ENCODE results near the gene GCGR. TPM values are rescaled to one million over a fixed set of nuclear protein-coding genes. Genes with fewer than 3 reads are reported as not detected.

Gene GCGR
- polyA plus RNA-seq (2013): 0.04 and 0.07 TPM in 2 replicates

DNA sequence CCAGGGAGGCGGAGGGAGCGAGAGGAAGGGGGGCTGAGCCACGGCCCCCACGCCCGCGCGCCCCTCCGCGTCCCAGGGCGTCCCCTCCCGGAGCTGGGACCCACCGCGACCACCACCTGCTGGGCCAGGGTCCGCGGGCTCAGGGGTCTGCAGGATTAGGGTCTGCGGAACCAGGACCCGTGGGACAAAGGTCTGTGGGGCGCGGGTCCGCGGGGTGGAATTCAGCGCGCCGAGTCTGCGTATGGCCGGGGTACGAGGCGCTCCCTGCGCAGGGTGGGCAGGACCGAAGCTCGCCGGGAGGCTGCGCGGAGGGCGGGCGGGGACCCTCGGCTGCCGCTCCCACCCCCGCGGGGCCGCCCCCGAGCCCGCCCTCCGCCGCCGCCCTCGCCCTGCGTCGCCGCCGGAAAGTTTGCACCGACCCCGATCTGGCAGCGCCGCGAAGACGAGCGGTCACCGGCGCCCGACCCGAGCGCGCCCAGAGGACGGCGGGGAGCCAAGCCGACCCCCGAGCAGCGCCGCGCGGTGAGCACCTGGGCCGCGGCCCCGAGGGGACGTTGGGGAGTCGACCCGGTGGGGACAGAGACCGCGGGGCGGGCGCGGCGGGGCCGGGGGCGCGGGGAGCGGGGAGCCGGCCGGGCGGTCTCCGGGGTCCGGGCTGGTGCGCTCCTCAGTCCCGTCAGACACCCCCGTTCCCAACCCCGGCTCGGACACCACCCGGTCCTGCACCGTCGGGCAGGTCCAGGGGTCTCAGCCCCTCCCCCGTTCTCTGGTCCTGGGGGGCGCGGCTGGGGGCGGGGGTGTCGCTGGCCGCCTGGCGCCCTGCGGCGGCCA lies at the start of gene GCGR:
Gene GCGR (plus strand): TSS at position 423 of the 831 bp plus-strand sequence. CDS start 4,869 bp downstream, outside the sequence.
- no peak within 1 kb of the TSS for H2AK5ac ChIP-seq (ENCODE audit: low read length)
- H3K4me3 ChIP-seq (ENCODE audit: low read depth, low read length): no peak within 1 kb of the TSS
- WGBS (ENCODE audit: extremely low coverage, insufficient coverage, insufficient read length): no CpG with 5 or more reads among the region's 110 CpGs
- H4K8ac ChIP-seq (ENCODE audit: low read depth, low read length): no peak within 1 kb of the TSS
- no peaks in the 10 kb centered on the region for H3K79me1 ChIP-seq (ENCODE audit: low read length)
- peaks cover 54% of the 10 kb centered on the region for H3K27me3 ChIP-seq (ENCODE audit: insufficient read depth, low read length)
- no peak for DNase-seq
- no peak within 1 kb of the TSS for H2BK120ac ChIP-seq (ENCODE audit: insufficient read depth, low read length, poor library complexity)
- peaks cover 23% of the 10 kb centered on the region for H3K9me3 ChIP-seq (ENCODE audit: insufficient read depth, low read depth, low read length)
- H3K4me2 ChIP-seq (ENCODE audit: low read length): peak within 1 kb of the TSS; percentile 40
- no peaks in the 10 kb centered on the region for H3K79me2 ChIP-seq (ENCODE audit: control insufficient read depth, insufficient read depth, low read length, poor library complexity)
- no peak within 1 kb of the TSS for H3K27ac ChIP-seq (ENCODE audit: low read depth, low read length)
- no peak within 1 kb of the TSS for H4K91ac ChIP-seq (ENCODE audit: low read depth, low read length)
- no peak within 1 kb of the TSS for H3K14ac ChIP-seq (ENCODE audit: low read length)
- H2AFZ ChIP-seq (ENCODE audit: insufficient read depth, low read length, poor library complexity): no peak within 1 kb of the TSS
- no peak within 1 kb of the TSS for H4K12ac ChIP-seq (ENCODE audit: low read depth, low read length)
- no peak within 1 kb of the TSS for H3K23ac ChIP-seq (ENCODE audit: low read length)
- no peak within 1 kb of the TSS for H3K4ac ChIP-seq (ENCODE audit: low read depth, low read length)
- H3K36me3 ChIP-seq (ENCODE audit: control insufficient read depth in 1 of 2, insufficient read depth in 2 of 2, low read length in 2 of 2): no peaks in the 10 kb centered on the region
- H3K4me1 ChIP-seq (ENCODE audit: control insufficient read depth in 1 of 2, insufficient read depth in 2 of 2, low read length in 2 of 2): no peaks in the 10 kb centered on the region
- H2BK5ac ChIP-seq (ENCODE audit: low read depth, low read length, poor library complexity): no peak within 1 kb of the TSS
- H2BK12ac ChIP-seq (ENCODE audit: low read length): no peak within 1 kb of the TSS
- H3K18ac ChIP-seq (ENCODE audit: low read length): no peak within 1 kb of the TSS
- no peak within 1 kb of the TSS for H3K9ac ChIP-seq (ENCODE audit: low read length)

- H3K4me1 ChIP-seq (ENCODE audit: control insufficient read depth in 1 of 2, insufficient read depth in 2 of 2, low read length in 2 of 2): no peaks in the 10 kb centered on the region
- H3K27ac ChIP-seq (ENCODE audit: low read depth, low read length): no peak overlapping the region
- no peak overlapping the region for H4K8ac ChIP-seq (ENCODE audit: low read depth, low read length)
- H3K79me2 ChIP-seq (ENCODE audit: control insufficient read depth, insufficient read depth, low read length, poor library complexity): no peaks in the 10 kb centered on the region
- no peak overlapping the region for H3K9ac ChIP-seq (ENCODE audit: low read length)
- H2BK5ac ChIP-seq (ENCODE audit: low read depth, low read length, poor library complexity): no peak overlapping the region
- no peak overlapping the region for H4K91ac ChIP-seq (ENCODE audit: low read depth, low read length)
- no peak overlapping the region for H3K4ac ChIP-seq (ENCODE audit: low read depth, low read length)
- WGBS (ENCODE audit: extremely low coverage, insufficient coverage, insufficient read length): 100% methylated on average over 2 of the region's 8 CpGs
- H3K36me3 ChIP-seq (ENCODE audit: control insufficient read depth in 1 of 2, insufficient read depth in 2 of 2, low read length in 2 of 2): no peaks in the 10 kb centered on the region
- H2AK5ac ChIP-seq (ENCODE audit: low read length): no peak overlapping the region
- no peak overlapping the region for H3K18ac ChIP-seq (ENCODE audit: low read length)
- no peak overlapping the region for H2AFZ ChIP-seq (ENCODE audit: insufficient read depth, low read length, poor library complexity)
- peaks cover 11% of the 10 kb centered on the region for H3K9me3 ChIP-seq (ENCODE audit: insufficient read depth, low read depth, low read length)
- no peak for DNase-seq
- H3K4me3 ChIP-seq (ENCODE audit: low read depth, low read length): peak overlapping the region; percentile 58
- no peaks in the 10 kb centered on the region for H3K27me3 ChIP-seq (ENCODE audit: insufficient read depth, low read length)
- peak overlapping the region; percentile 50 for H3K23ac ChIP-seq (ENCODE audit: low read length)
- no peak overlapping the region for H2BK12ac ChIP-seq (ENCODE audit: low read length)
- no peak overlapping the region for H4K12ac ChIP-seq (ENCODE audit: low read depth, low read length)
- no peaks in the 10 kb centered on the region for H3K79me1 ChIP-seq (ENCODE audit: low read length)
- no peak overlapping the region for H2BK120ac ChIP-seq (ENCODE audit: insufficient read depth, low read length, poor library complexity)
- no peak overlapping the region for H3K14ac ChIP-seq (ENCODE audit: low read length)
- no peak overlapping the region for H3K4me2 ChIP-seq (ENCODE audit: low read length)
These were observed 11.0 kb upstream of the GCGR start for GRCh38 chr17:81792675-81793615.

DNA sequence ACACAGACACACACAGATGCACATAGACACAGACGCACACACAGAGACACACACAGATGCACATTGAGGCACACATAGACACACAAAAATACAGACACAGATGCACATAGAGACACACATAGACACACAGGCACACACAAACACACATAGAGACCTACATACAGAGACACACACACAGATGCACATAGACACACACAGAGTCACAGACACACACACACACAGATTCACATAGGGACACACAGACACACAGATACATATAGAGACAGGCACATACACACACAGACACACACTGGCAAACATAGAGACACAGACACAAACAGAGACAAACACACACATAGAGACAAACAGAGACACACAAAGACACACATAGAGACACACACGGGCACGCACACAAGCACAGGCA lies 9.9 kb upstream of the GCGR start:
- Histone ChIP-seq H3K9me3 (ENCODE audit: insufficient read depth, low read depth, low read length) (peaks cover 11% of the 10 kb centered on the region), H3K36me3 (ENCODE audit: control insufficient read depth in 1 of 2, insufficient read depth in 2 of 2, low read length in 2 of 2) (no peaks in the 10 kb centered on the region), H2AFZ (ENCODE audit: insufficient read depth, low read length, poor library complexity) (no peak overlapping the region), H2BK12ac (ENCODE audit: low read length) (no peak overlapping the region), H3K23ac (ENCODE audit: low read length) (peak overlapping the region; percentile 32), H3K27me3 (ENCODE audit: insufficient read depth, low read length) (no peaks in the 10 kb centered on the region), H2BK120ac (ENCODE audit: insufficient read depth, low read length, poor library complexity) (no peak overlapping the region), H2BK5ac (ENCODE audit: low read depth, low read length, poor library complexity) (no peak overlapping the region), H3K9ac (ENCODE audit: low read length) (no peak overlapping the region), H3K79me1 (ENCODE audit: low read length) (no peaks in the 10 kb centered on the region), H3K4me3 (ENCODE audit: low read depth, low read length) (peak overlapping the region; percentile 38), H3K18ac (ENCODE audit: low read length) (no peak overlapping the region), H4K8ac (ENCODE audit: low read depth, low read length) (no peak overlapping the region), H3K14ac (ENCODE audit: low read length) (no peak overlapping the region), H3K27ac (ENCODE audit: low read depth, low read length) (no peak overlapping the region), H3K79me2 (ENCODE audit: control insufficient read depth, insufficient read depth, low read length, poor library complexity) (no peaks in the 10 kb centered on the region), H4K12ac (ENCODE audit: low read depth, low read length) (no peak overlapping the region), H2AK5ac (ENCODE audit: low read length) (no peak overlapping the region), H3K4ac (ENCODE audit: low read depth, low read length) (no peak overlapping the region), H4K91ac (ENCODE audit: low read depth, low read length) (no peak overlapping the region), H3K4me1 (ENCODE audit: control insufficient read depth in 1 of 2, insufficient read depth in 2 of 2, low read length in 2 of 2) (no peaks in the 10 kb centered on the region), H3K4me2 (ENCODE audit: low read length) (no peak overlapping the region)
- no CpG with 5 or more reads among the region's 3 CpGs for WGBS (ENCODE audit: extremely low coverage, insufficient coverage, insufficient read length)
- DNase-seq: no peak

DNA sequence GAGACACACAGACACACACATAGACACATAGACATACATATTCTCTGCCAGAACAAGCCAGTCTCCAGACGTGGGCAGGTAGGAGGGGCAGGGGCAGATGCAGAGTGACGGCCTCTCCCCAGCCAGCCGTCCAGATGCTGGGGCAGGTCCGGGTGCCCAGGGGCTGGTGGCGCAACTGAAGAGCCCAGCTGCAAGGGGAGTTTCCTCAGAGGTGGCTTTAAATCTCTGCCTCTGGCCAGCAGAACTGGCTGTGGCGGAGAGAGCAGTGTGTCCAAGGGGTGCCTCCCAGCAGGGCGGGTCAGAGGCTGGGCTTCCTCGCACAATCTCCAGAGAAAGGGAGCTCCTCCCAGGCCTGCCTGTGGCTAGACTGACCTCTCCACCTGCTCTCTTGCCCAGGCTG lies 9.4 kb upstream of the GCGR start:
- no peak overlapping the region for H3K4me3 ChIP-seq (ENCODE audit: low read depth, low read length)
- no peaks in the 10 kb centered on the region for H3K27me3 ChIP-seq (ENCODE audit: insufficient read depth, low read length)
- H3K18ac ChIP-seq (ENCODE audit: low read length): no peak overlapping the region
- H3K14ac ChIP-seq (ENCODE audit: low read length): no peak overlapping the region
- H3K27ac ChIP-seq (ENCODE audit: low read depth, low read length): no peak overlapping the region
- no peaks in the 10 kb centered on the region for H3K4me1 ChIP-seq (ENCODE audit: control insufficient read depth in 1 of 2, insufficient read depth in 2 of 2, low read length in 2 of 2)
- no CpG with 5 or more reads among the region's 8 CpGs for WGBS (ENCODE audit: extremely low coverage, insufficient coverage, insufficient read length)
- H2BK120ac ChIP-seq (ENCODE audit: insufficient read depth, low read length, poor library complexity): no peak overlapping the region
- peak; percentile 73 to 74 for DNase-seq
- H4K12ac ChIP-seq (ENCODE audit: low read depth, low read length): no peak overlapping the region
- H2AK5ac ChIP-seq (ENCODE audit: low read length): no peak overlapping the region
- H4K8ac ChIP-seq (ENCODE audit: low read depth, low read length): no peak overlapping the region
- no peak overlapping the region for H2AFZ ChIP-seq (ENCODE audit: insufficient read depth, low read length, poor library complexity)
- no peaks in the 10 kb centered on the region for H3K79me1 ChIP-seq (ENCODE audit: low read length)
- H3K9me3 ChIP-seq (ENCODE audit: insufficient read depth, low read depth, low read length): peaks cover 11% of the 10 kb centered on the region
- H3K36me3 ChIP-seq (ENCODE audit: control insufficient read depth in 1 of 2, insufficient read depth in 2 of 2, low read length in 2 of 2): no peaks in the 10 kb centered on the region
- H3K4me2 ChIP-seq (ENCODE audit: low read length): no peak overlapping the region
- H3K79me2 ChIP-seq (ENCODE audit: control insufficient read depth, insufficient read depth, low read length, poor library complexity): no peaks in the 10 kb centered on the region
- H3K9ac ChIP-seq (ENCODE audit: low read length): no peak overlapping the region
- no peak overlapping the region for H2BK12ac ChIP-seq (ENCODE audit: low read length)
- H2BK5ac ChIP-seq (ENCODE audit: low read depth, low read length, poor library complexity): no peak overlapping the region
- no peak overlapping the region for H3K23ac ChIP-seq (ENCODE audit: low read length)
- no peak overlapping the region for H4K91ac ChIP-seq (ENCODE audit: low read depth, low read length)
- no peak overlapping the region for H3K4ac ChIP-seq (ENCODE audit: low read depth, low read length)
